GM12878 (cell line): ENCODE data around the gene SUZ12. TPM values are rescaled to one million over a fixed set of nuclear protein-coding genes. Genes with fewer than 3 reads are reported as not detected.

Source experiments
- ATAC-seq: fragments of 200-7000 bp; cut with Tn5 transposase; 3 replicates; pipeline ENCODE4 v1.9.1; 2020; ENCODE audit warnings: mild to moderate bottlenecking, moderate library complexity
- BruUV-seq: library from RNA; stranded (reverse); fragments of 400-500 nt; replicated peaks from 2 replicates; lab custom pipeline; 2021; lab: Mats Ljungman, UMichigan
- CTCF ChIA-PET: fragments of 300-600 bp; sonication (Branson Sonifier 250); formaldehyde crosslinking; extraction: SDS; loops from one replicate; lab custom pipeline; 2021; ENCODE audit warnings: inconsistent platforms; lab: Yijun Ruan, JAX
- POLR2A ChIA-PET: fragments of 350-600 bp; formaldehyde crosslinking; extraction: SDS; loops from one replicate; lab custom pipeline; 2021; ENCODE audit warnings: inconsistent platforms; lab: Charles Lee
- RAD21 ChIA-PET: fragments of 300-600 bp; sonication (Branson Sonifier 250); formaldehyde crosslinking; loops from one replicate; lab custom pipeline; 2023; ENCODE audit warnings: antibody characterized with exemption; ENCODE audit not compliant: unreplicated experiment; lab: Charles Lee
- SMC1A ChIA-PET: fragments of 300-600 bp; sonication (Branson Sonifier 250); formaldehyde crosslinking; loops from one replicate; lab custom pipeline; 2023; ENCODE audit not compliant: unreplicated experiment, uncharacterized antibody; lab: Charles Lee
- DNase-seq: peaks from one replicate; pipeline ENCODE4 v3.0.0-alpha.2; 2011; ENCODE audit warnings: low read depth, low spot score
- FAIRE-seq: peaks from 3 replicates; lab custom pipeline; 2011; peaks lifted over from hg19 to GRCh38; lab: Jason Lieb, UNC
- H2AFZ ChIP-seq: 2 replicates; pipeline ENCODE4 v1.6.0; 2011; ENCODE audit warnings: low read depth, low read length, control low read depth; ENCODE audit not compliant: control insufficient read depth
- H3K27ac ChIP-seq: 2 replicates; pipeline ENCODE4 v1.5.1; 2011; ENCODE audit warnings: control low read depth; ENCODE audit not compliant: control insufficient read depth, insufficient read depth
- H3K27me3 ChIP-seq, 2 experiments: replicated peaks in 1 of 2; 2 replicates each; pipeline versions ENCODE4 v1.6.0 to v1.6.1; 2011; ENCODE audit warnings: low read length in 1 of 2; ENCODE audit not compliant: control insufficient read depth in 2 of 2, insufficient read depth in 2 of 2
- H3K36me3 ChIP-seq, 2 experiments: 2 replicates each; pipeline ENCODE4 v1.5.1; 2011; ENCODE audit warnings: low read length in 1 of 2; ENCODE audit not compliant: control insufficient read depth in 2 of 2, insufficient read depth in 2 of 2
- H3K4me1 ChIP-seq: 2 replicates; pipeline ENCODE4 v1.6.1; 2011; ENCODE audit warnings: mild to moderate bottlenecking, low read length, moderate library complexity, mixed read lengths; ENCODE audit not compliant: control insufficient read depth, insufficient read depth
- H3K4me2 ChIP-seq: 2 replicates; pipeline ENCODE4 v1.6.0; 2011; ENCODE audit warnings: control low read depth; ENCODE audit not compliant: control insufficient read depth, insufficient read depth
- H3K4me3 ChIP-seq: fragments of 200-600 bp; sonication (generic); 2 replicates; pipeline ENCODE4 v1.5.1; 2016
- H3K79me2 ChIP-seq: 2 replicates; pipeline ENCODE4 v1.6.0; 2011; ENCODE audit warnings: low read length; ENCODE audit not compliant: control insufficient read depth, insufficient read depth
- H3K9ac ChIP-seq: 2 replicates; pipeline ENCODE4 v1.8.0; 2011; ENCODE audit warnings: low read length, control low read depth, mixed read lengths; ENCODE audit not compliant: control insufficient read depth, insufficient read depth
- H3K9me3 ChIP-seq: replicated peaks from 3 replicates; pipeline ENCODE4 v1.5.1; 2011; ENCODE audit warnings: mild to moderate bottlenecking, low read length; ENCODE audit not compliant: control insufficient read depth, insufficient read depth
- H4K20me1 ChIP-seq: 2 replicates; pipeline ENCODE4 v1.6.0; 2011; ENCODE audit not compliant: control insufficient read depth, insufficient read depth
- ASH2L ChIP-seq: fragments of 300-600, 200-600 bp; sonication (generic); IDR thresholded peaks from 2 replicates; pipeline ENCODE4 v1.6.1; 2017; ENCODE audit warnings: low read depth, mild to moderate bottlenecking, borderline replicate concordance
- CUX1 ChIP-seq: IDR thresholded peaks from 2 replicates; pipeline ENCODE4 v1.6.1; 2012; ENCODE audit warnings: improper control_type of control experiment, low read depth, low read length; ENCODE audit not compliant: insufficient replicate concordance
- E2F8 ChIP-seq: fragments of 450-650 bp; IDR thresholded peaks from 2 replicates; pipeline ENCODE4 v1.6.1; 2018; ENCODE audit warnings: mild to moderate bottlenecking, low read depth, moderate library complexity; ENCODE audit not compliant: partially characterized antibody
- EED ChIP-seq: sonication (generic); IDR thresholded peaks from 2 replicates; pipeline ENCODE4 v1.6.1; 2016; ENCODE audit warnings: antibody characterized with exemption, low read depth
- ELK1 ChIP-seq: IDR thresholded peaks from 2 replicates; pipeline ENCODE4 v1.6.1; 2012; ENCODE audit warnings: low read depth, low read length, improper control_type of control experiment
- EZH2 ChIP-seq: IDR thresholded peaks from 2 replicates; pipeline ENCODE4 v1.6.1; 2012; ENCODE audit warnings: low read depth, mild to moderate bottlenecking, control low read depth, inconsistent platforms, low read length, borderline replicate concordance; ENCODE audit not compliant: control insufficient read depth
- FOXM1 ChIP-seq: IDR thresholded peaks from 2 replicates; pipeline ENCODE4 v1.6.1; 2012; ENCODE audit warnings: low read depth, mild to moderate bottlenecking, inconsistent platforms, low read length, moderate library complexity
- GABPA ChIP-seq: IDR thresholded peaks from 2 replicates; pipeline ENCODE4 v1.6.1; 2014; ENCODE audit warnings: antibody characterized with exemption, low read depth, mild to moderate bottlenecking, inconsistent platforms
- GATAD2B ChIP-seq: fragments of 450-650 bp; conservative IDR thresholded peaks from 2 replicates; pipeline ENCODE4 v1.6.1; 2017; ENCODE audit warnings: low read depth, mild to moderate bottlenecking, moderate library complexity
- PAX8 ChIP-seq: fragments of 450-650 bp; IDR thresholded peaks from 2 replicates; pipeline ENCODE4 v1.6.1; 2017; ENCODE audit warnings: mild to moderate bottlenecking, moderate library complexity
- PKNOX1 ChIP-seq: fragments of 450-650 bp; IDR thresholded peaks from 2 replicates; pipeline ENCODE4 v1.6.1; 2016; ENCODE audit warnings: mild to moderate bottlenecking
- TBL1XR1 ChIP-seq: IDR thresholded peaks from 2 replicates; pipeline ENCODE4 v1.6.1; 2012; ENCODE audit warnings: low read depth, low read length, improper control_type of control experiment
- ZNF622 ChIP-seq: fragments of 450-650 bp; IDR thresholded peaks from 2 replicates; pipeline ENCODE4 v1.6.1; 2017; ENCODE audit warnings: mild to moderate bottlenecking, inconsistent platforms
- ZZZ3 ChIP-seq: IDR thresholded peaks from 2 replicates; pipeline ENCODE4 v1.6.1; 2011; ENCODE audit warnings: low read depth; ENCODE audit not compliant: control insufficient read depth, insufficient read length
- WGBS: methylation state at CpG from one replicate; pipeline ENCODE4 v1.1.6; 2016; ENCODE audit warnings: low lambda C conversion rate; ENCODE audit not compliant: insufficient replicate concordance, insufficient coverage; ENCODE audit errors: missing lambda C conversion rate; 5-methylcytosine and 5-hydroxymethylcytosine counted together
- in situ Hi-C: fragments of 300-500 bp; cut with MboI; formaldehyde crosslinking; loops from 9 replicates; pipeline ENCODE4 v1.14.3; 2018; ENCODE audit warnings: mixed read lengths
- intact Hi-C: fragments of 100-400 bp; cut with micrococcal nuclease; formaldehyde crosslinking; loops from one replicate; pipeline ENCODE4 v1.14.2; 2022; ENCODE audit not compliant: unreplicated experiment
- polyA plus RNA-seq, 11 experiments: library from polyadenylated mRNA; depleted of rRNA in 4 of 11; unstranded in 6 of 11; stranded (reverse) in 5 of 11; fragments of >200 nt; fragmentation: Nextera tagmentation in 4 of 11; fragmentation: Illumina TruSeq in 1 of 11; extraction: Ambion mirVana in 4 of 11; extraction: Trizol in 1 of 11; gene quantifications; 1 replicate in 1 of 11; 2 replicates in 10 of 11; pipeline versions ENCODE4 v1.2.1 to v1.2.3, GENCODE V29; 2011 to 2016; ENCODE audit warnings: inconsistent platforms in 2 of 11, missing spikeins in 2 of 11, low read depth in 1 of 11
- total RNA-seq, 4 experiments: library from RNA; depleted of rRNA in 3 of 4; stranded (reverse); fragments of >200 nt in 3 of 4; fragmentation: Illumina TruSeq in 1 of 4; extraction: Trizol in 1 of 4; gene quantifications; 2 replicates each; pipeline versions ENCODE4 v1.2.1 to v1.2.3, GENCODE V29; 2013 to 2021

Gene SUZ12
- total and polyA plus RNA-seq, 10 of the 15 experiments (the other 5 are each of a cell fraction or from before 2014, with no cell fraction given): 19.2 to 69.2 (median 34.5) TPM

GRCh38 chr17:31967648-31968047 lies 30.8 kb downstream of the SUZ12 start:
- no peaks in the 10 kb centered on the region for H3K27me3 ChIP-seq
- in situ Hi-C loops (no loop called here), intact Hi-C loops (no loop called here)
- H4K20me1 ChIP-seq: no peaks in the 10 kb centered on the region
- no peaks in the 10 kb centered on the region for H3K9me3 ChIP-seq
- ChIA-PET POLR2A (interaction anchor here (0.6 kb wide), 2 partner anchors 182 to 383 kb away, joined by 3 to 5 read pairs; no protein-coding TSS in a partner anchor), RAD21 (no interaction called here)
- H3K79me2 ChIP-seq: no peaks in the 10 kb centered on the region
- no peak overlapping the region for H3K9ac ChIP-seq
- 95% methylated on average over 3 of the region's 3 CpGs for WGBS
- peaks cover 0 to 9% of the 10 kb centered on the region in 2 experiments; a peak in 2 of 4 replicates for H3K36me3 ChIP-seq
- TF ChIP-seq FOXM1 (no peak), ASH2L (no peak), EZH2 (no peak), PKNOX1 (no peak), PAX8 (no peak), ELK1 (no peak), TBL1XR1 (no peak), GABPA (no peak), GATAD2B (no peak), CUX1 (no peak), ZZZ3 (no peak), ZNF622 (no peak), EED (no peak), E2F8 (no peak)
- TF ChIP-seq, all 136 proteins: peak for 0
- SMC1A ChIA-PET: no interaction called here
- DNase-seq (no peak), ATAC-seq (no peak), FAIRE-seq (no peak)
- Histone ChIP-seq H3K4me3 (no peak overlapping the region), H3K27ac (no peak overlapping the region), H2AFZ (no peak overlapping the region), H3K4me1 (no peaks in the 10 kb centered on the region), H3K4me2 (no peak overlapping the region)
- CTCF ChIA-PET: no interaction called here
- BruUV-seq: no TSS peak
